Head of caudate nucleus (tissue), 42 donors: ENCODE measurements around the gene EXOC4.
A peak's percentile ranks its signal among the peaks of the same experiment; 100 is the strongest.
"Not testable (repeated sequence)": the region's sequence is repeated elsewhere in the genome, so short reads cannot be mapped to it uniquely, and the experiment has no call there.

Source experiments
- DNase-seq, 42 donors: peaks; one replicate each; pipeline versions ENCODE4 v3.0.0 to v3.0.0-alpha.2; 2020 to 2021; ENCODE audit warnings: mixed read lengths in 7 of 42
- intact Hi-C: fragments of 100-400 bp; cut with DNase I; formaldehyde crosslinking; loops from one replicate; pipeline ENCODE4 v1.15.0; 2022

The EXOC4 gene

DNA sequence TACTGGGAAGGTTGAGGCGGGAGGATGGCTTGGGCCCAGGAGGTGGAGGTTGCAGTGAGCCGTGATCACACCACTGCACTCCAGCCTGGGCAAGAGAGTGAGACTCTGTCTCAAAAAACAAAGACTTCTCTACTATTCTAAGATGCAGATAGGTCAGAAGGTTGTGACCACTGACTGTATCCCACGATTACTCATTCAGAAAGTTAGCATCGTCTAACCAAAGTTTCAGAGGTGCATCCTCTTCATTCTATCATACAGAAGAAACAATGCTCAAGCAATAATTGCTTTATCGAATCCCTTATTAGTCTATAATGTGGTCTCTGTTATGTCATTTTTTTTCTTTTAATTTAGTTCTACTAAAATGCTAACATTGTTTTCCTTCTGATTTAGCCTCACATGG lies 525.6 kb downstream of the EXOC4 start:
- DNase-seq, result no peak
- intact Hi-C loops, result no loop called here

DNA sequence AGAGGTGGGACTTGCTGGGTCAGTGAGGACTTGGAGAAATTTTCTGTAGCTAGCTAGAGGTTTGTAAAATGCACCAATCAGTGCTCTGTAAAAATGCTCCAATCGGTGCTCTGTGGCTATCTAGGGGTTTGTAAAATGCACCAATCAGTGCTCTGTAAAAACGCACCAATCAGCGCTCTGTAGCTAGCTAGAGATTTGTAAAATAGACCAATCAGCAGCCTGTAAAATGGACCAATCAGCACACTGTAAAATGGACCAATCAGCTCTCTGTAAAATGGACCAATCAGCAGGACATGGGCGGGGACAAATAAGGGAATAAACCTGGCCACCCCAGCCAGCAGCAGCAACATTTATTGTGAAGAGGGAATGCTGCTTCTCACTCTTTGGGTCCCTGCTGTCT lies 526.7 kb downstream of the EXOC4 start:
- DNase-seq, intact Hi-C loops: not testable (repeated sequence)

DNA sequence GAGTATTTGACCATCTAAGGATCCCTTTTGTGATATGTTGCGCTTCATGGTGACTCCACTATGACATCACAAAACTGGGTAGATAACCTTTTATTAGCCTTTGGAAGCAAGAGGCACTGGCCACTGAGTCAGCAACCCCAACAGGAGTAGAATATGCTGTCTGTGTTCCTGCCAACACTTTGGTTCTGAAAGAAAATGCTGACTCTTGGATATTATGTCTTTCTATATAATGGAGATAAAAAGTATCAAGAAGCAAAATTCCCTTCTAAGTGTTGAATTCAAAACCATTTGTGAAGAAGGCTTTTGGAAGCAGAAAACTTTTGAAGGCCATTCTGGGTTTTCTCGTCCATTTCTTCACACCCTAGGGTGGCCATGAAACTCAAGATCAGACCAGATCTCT lies 528.0 kb downstream of the EXOC4 start:
- intact Hi-C loops, result no loop called here
- DNase-seq, result no peak

DNA sequence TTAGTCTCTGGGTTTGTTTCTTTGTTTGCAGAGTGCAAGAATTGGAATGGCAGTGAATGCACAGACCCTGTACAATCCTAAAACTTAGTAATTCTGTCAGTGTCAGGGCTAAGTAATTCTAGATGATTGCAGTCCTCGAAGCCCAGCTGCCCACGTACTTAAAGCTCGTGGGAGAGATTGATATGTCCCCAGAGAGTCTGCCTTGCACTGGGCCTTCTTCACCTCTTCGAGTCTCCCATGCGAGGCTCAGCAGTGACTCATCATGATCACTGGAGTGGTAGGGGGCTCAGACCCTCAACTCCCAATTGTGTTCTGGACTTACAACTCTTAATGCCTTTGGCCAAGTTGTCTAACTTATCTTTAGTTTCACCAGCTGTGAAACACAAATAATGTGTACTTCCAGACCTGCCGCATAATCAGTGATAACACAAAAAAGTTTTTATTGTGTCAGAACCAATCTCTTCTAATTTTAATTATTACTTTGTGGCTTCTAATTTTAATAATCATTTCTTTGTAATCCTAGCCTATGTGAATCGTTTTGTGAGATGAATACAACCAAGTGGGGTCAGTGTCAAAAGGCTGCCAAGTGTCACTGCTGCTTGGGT lies 528.7 kb downstream of the EXOC4 start:
- DNase-seq, result no peak
- intact Hi-C loops, result no loop called here

DNA sequence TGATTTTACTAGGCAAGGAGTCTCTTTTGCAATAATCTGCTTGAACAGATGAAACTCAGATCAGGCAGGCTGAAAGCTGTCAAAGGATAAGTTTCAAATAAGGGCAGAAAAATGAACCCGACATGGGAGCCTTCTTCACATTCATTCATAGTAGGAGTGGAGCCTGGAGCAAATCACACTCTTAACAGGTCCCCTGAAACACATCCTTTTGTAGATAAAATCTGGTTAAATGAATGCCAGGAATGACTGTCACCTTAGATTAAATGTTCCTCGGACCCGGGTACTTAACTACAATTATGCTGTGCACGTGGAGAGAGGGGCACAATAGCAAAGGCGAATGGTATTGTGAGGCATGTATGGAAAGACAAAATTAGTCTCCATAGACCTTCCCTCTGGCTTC lies 529.6 kb downstream of the EXOC4 start:
- no peak for DNase-seq
- intact Hi-C loops, result no loop called here

DNA sequence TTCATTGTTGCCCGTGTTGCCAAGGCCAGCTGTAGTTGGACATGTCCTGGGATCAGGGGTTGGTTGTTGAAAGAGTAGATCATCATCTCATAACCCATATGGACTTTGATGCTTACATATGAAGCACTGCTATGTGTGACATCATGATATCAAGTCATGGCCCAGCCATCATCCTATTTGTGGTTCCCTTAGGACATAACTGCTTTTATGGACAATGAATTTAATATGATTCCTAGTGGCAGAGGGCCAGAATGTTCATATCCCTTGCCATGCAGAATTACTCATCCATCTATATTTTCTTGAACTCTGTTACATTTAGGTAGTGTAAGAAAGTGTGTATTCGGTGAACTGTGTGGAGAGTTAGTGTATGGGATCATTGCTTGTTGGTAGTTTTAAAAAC lies 530.4 kb downstream of the EXOC4 start:
- no peak for DNase-seq
- intact Hi-C loops, result no loop called here

DNA sequence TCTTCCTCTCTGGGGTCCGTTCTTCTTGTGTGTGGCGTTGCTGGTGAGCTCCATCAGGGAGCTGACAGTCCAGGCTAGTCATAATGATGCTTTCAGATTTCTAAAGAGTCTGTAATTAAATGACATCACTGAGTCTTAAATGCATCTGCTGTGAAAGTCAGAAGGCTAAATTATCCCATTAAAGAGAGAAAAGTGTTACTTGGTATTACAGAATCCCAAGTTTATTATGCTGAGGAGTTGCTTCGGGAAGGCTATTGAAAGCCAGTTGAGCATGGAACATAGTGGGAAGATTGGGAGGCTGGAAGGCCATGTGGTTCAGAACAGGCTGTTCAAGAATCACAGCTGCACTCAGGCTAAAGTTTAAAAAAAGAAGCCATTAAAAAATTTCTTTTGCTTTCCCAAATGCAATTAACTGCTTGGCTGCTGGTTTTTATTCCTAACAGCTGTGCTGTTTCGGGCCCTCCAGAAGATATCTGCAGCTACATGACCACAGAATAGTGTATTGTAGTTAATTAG lies 531.7 kb downstream of the EXOC4 start:
- peak in 1 of 42 donors; percentile 2 for DNase-seq
- intact Hi-C loops, result no loop called here

DNA sequence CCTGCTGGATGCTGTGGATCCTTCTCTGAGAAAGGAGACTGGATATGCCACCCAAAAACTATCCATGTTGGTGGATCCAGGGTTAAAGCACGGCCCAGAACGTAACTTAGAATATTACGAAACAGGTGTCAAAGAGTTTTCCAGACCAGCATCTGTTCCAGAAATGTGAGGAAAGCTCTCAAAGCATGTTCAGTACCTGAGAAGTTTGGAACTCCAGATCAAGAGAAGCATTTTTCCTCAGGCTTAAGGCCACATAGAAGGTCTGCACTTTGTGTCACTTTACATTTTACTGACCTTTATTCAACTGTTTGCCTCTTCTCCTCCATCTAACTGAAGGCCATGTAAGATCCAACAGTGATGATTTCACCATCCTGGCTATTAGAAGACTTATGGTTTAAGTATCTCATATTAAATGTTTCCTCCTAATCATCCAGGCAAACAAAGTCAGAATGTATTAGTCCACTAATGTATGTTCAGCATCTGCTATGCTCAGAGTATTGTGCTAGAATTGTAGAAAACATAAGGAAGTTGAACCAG lies 533.6 kb downstream of the EXOC4 start:
- intact Hi-C loops, result no loop called here
- no peak for DNase-seq

DNA sequence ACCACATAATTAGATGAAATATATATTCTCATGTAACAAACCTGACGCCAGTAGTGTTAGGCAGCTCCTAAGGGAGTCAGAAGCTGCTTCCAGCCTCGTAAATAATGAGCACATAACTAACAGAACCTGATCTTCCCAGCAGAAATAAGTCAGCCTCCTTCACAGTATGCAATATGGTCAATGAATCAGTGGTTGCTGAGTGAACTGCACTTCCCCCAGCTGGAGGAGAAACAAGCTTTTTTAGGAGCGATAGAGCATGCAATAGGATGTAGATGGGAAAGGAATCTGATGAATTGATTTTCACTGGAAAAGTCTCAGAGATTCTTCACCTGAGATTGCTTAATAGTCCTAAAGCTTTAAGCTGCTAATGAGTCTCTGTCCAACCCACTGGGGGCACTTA lies 537.1 kb downstream of the EXOC4 start:
- intact Hi-C loops, result no loop called here
- no peak for DNase-seq

DNA sequence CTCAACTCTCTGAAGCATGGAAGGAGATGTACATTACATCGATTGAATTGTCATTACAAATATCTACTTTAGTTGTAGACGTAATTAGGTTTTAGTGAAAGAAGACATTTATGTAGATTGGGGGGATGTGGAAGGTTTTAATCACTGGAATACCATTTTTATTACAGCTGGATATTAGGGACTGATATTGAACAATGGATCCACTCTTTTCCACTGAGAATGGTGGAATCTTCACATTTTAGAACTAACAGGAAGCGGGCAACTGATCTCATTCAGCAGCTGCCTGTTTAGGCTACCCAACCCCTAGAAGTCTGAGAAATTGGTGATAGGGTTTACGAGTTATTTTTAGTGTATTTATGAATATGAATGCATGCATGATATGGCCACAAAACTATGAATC lies 538.0 kb downstream of the EXOC4 start:
- no peak for DNase-seq
- intact Hi-C loops, result no loop called here

DNA sequence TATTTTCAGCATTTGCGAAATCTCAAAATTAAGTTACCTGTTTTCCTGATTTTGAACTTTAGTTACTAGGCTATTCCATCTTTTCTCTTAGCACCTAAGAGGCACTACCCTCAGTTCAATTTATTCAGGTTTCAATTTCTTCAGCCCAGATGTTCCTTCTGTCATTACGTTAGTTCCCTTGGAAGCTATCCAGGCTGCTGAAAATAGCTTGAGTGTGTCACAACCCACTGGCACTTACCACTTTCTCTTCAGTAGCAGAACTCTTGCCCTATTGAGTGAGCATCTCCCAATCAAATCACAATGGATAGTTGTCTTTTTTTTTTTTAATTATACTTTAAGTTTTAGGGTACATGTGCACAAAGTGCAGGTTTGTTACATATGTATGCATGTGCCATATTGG lies 541.6 kb downstream of the EXOC4 start:
- intact Hi-C loops, result no loop called here
- peak in 5 of 42 donors; percentile 8 to 47 (median 18) for DNase-seq

DNA sequence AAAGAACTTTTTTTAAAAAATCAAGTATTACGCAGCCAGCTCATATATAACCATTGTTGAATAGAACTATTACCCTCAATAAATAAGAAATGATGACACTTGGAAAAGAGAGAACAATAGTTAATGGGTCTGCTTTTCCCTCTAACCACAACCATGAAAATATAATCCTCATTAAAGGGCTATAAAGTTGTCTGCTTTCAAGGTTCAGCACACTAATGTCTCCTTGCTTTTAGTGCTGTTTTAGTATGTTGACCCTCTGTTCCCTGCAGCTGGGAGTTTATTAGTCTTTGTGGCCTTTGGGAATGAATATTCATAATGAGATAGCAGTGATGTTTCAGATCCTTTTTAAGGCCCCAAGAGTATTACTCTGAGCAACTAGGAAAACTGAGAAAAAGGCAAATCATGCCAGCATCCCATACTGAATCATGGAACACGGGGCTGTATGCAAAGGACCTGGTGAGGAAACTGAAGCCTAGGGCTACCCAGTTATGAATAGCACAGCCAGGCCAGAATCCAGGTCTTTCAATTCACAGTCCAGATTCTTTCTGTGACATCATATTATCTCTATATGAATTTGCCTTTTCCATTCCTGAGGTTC lies 542.3 kb downstream of the EXOC4 start:
- DNase-seq, result no peak
- intact Hi-C loops, result no loop called here

DNA sequence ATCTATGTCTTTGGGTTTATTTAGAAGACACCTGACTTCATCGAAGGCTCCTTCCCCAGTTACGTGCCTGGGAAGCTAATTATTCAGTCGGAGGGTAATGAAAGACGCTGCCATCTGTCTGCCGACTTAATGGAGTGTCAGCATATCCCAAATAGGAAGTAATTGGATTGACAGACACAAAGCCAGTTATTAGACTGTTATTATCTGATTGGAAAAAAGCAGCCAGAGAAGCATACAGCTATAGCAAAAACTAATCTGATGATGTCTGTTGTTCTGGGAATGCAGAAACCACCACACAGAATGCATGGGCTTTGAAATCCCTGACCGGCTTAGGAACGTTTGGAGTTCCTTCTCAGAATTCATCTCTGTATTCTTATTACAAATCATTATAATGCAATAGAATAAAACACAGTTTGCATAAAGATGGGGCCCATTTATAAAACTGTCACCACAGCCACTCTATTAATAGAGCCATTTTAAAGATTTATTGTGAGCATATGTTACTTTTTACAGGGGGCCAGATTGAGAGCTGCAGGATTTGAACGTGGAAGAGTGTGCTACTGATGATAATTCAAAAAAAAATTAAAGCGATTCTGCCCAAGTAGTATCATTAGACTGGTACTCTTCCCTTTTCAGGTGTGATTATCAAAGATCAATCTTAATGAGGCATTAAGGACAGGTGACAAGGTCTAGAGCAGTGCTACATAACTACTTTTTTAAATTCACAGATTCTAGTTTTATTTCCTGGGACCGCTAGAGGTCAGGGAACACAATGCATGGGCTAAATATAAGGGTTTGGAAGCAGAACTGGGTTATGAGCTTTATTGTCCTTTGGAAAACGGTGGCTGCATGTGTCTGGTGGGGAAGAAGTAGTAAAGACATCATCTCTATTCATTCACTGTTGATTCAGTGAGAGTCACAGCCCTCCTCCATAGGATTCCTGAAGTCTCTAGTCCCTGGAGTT lies 544.2 kb downstream of the EXOC4 start:
- intact Hi-C loops, result no loop called here
- peak in 2 of 42 donors; percentile 12 to 20 for DNase-seq

DNA sequence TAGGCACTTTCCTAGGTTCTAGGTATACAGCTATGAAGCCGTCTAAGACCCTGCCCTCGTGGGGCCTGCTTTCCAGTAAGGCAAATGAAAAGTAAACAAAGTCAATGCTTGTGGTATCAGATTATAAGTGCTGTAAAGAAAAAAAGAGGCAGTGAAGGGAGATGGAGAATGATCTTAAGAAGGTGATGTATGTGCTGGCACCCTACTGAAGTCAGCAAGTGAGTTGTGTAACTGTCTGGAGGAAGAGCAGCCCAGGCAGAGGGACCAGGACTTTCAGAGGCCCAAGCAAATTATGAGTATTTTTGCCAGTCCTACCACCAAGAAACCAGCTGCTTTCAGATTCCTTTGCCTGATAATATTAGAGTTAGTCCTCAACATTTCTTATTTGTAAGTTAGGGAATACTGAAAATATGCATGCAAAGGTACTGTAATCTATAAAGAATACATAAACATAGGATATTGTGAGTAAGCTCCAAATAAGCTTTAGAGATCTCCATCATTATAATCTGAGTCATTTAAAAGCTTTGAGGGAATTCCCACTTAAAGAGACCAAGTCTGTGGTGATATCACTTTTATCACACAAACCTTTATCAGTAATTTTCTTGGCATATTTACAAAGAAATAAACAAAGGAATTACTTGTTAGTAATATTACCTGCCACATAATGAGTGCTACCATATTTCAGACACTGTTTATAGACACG lies 545.1 kb downstream of the EXOC4 start:
- no peak for DNase-seq
- intact Hi-C loops, result no loop called here

DNA sequence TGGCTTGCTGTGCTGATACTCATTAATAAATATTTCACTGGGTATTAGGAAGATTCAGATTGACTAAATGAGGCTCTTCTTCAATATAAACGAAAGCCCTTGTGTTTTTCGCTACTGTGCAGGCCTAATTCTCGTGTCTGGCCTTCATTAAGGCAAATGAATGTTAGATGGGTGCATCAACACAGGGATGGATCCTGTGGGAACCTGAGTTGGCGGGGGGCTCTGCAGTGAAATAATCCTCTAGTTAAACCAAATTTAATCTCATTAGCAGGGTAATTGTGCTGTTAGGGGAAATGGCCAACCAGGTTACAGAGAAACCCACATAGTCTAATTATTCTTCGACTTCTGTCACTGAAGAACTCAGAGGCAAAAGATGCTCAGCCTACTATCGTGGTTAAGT lies 548.5 kb downstream of the EXOC4 start:
- intact Hi-C loops, result no loop called here

DNA sequence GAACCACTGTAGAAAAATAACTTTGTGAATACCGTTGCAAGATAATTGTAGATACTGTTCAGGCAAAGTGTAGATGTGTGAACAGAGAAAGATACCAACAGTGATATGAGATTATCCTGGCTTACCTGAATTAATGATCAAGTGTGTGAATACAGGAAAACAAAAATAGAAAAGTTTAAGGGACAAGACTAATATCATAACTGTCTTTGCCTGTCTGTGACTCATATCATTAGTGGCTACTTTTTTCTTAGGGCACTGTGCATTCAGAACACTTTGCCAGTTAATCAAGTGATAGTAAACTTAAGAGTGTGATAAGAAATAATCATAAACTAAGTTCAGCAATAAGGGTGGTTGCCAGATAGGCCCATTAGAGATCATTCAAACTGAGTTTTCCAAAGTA lies 551.2 kb downstream of the EXOC4 start:
- no peak for DNase-seq
- intact Hi-C loops, result no loop called here

More for the DNA sequence above, 548.5 kb downstream of the EXOC4 start:
- DNase-seq, result no peak

DNA sequence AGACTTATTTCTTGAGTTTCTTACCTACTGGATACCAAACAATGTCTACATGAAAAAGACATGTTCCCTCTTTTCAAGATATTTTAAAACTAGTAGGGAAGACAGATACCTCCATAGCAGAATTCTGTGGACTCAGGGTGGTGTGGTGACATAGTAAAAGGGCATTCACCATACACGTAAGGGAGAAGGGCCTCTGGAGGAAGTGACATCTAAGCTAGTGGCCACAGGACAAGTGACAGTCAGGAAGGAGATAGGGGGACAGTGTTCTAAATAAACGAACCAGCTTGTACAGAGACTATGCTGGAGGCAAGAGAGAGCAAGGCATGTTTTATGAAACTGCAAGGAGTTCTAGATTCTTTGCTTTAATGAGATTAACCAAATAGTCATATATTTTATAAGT lies 552.5 kb downstream of the EXOC4 start:
- DNase-seq, result no peak
- intact Hi-C loops, result no loop called here

DNA sequence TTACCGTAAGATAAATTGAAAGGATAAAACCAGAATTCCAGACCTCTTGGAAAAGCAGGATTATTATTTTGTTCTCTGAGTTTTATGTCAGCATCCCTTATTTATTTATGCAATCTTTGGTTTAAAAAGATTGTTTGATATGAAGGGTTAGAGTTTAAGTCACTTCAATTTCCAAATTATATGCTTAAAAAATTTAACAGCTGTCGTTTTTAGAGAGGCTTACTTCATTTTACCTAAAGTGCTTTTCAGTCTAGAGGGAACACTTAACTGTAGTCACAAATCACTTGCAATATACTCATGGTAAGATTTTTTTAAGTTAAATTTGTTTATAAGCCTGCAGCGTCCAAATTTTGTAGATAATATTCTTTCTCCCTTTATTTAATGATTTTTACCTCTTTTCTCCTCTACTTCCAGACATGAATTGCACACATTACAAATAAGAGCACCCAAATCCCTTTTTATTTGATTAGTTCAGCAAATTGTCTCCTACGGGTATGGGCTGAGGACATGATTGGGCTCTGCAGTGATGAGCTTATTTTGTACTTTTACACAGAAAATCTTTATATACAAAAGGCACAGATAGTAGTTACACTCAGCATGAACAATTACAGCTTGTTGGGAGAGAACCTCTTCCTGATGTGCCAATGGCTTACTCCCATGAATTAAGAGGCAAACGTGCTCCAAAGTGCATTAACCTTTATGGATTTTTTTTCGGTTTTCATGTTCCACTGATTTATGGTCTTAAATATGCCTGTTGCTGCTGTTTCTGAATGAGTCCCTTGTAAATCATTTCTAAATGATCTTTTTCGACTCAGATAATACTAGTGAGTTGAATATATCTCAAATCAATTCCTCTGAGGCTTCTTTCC lies 555.0 kb downstream of the EXOC4 start:
- no peak for DNase-seq
- intact Hi-C loops, result no loop called here
